HepG2 (cell line): ENCODE results near the gene POLE. TPM values are rescaled to one million over a fixed set of nuclear protein-coding genes. Genes with fewer than 3 reads are reported as not detected.

Experiments used
- AKAP8 ChIP-seq: sonication (generic); formaldehyde crosslinking; IDR thresholded peaks from 2 replicates; pipeline ENCODE4 v1.5.1; 2020; ENCODE audit warnings: mild to moderate bottlenecking, missing genetic modification reagents
- CSRNP1 ChIP-seq: sonication (generic); formaldehyde crosslinking; IDR thresholded peaks from 2 replicates; pipeline ENCODE4 v1.8.1; 2023; ENCODE audit warnings: mild to moderate bottlenecking, missing genetic modification reagents
- HNF1A ChIP-seq, 2 experiments: sonication (generic) in 1 of 2; formaldehyde crosslinking in 1 of 2; IDR thresholded peaks; 2 replicates each; pipeline versions ENCODE4 v1.4.0 to v1.6.1; 2016 to 2020; ENCODE audit warnings: borderline replicate concordance in 1 of 2, low read depth in 1 of 2, mild to moderate bottlenecking in 1 of 2, missing genetic modification reagents in 1 of 2
- IRF2 ChIP-seq: IDR thresholded peaks from 2 replicates; pipeline ENCODE4 v1.6.1; 2018; ENCODE audit warnings: missing genetic modification reagents, missing compliant biosample characterization
- MXD3 ChIP-seq: IDR thresholded peaks from 2 replicates; pipeline ENCODE4 v1.6.1; 2016; ENCODE audit warnings: mild to moderate bottlenecking, missing biosample characterization, missing genetic modification reagents
- NCOA5 ChIP-seq: sonication (generic); formaldehyde crosslinking; IDR thresholded peaks from 2 replicates; pipeline ENCODE4 v1.4.0; 2020; ENCODE audit warnings: missing genetic modification reagents
- PHF20 ChIP-seq: sonication (generic); formaldehyde crosslinking; IDR thresholded peaks from 2 replicates; pipeline ENCODE4 v1.5.0; 2020; ENCODE audit warnings: mild to moderate bottlenecking, missing genetic modification reagents
- PHF5A ChIP-seq: IDR thresholded peaks from one replicate; pipeline ENCODE4 v1.6.1; 2018; ENCODE audit warnings: low read depth, missing genetic modification reagents; ENCODE audit not compliant: unreplicated experiment
- REXO4 ChIP-seq: sonication (generic); formaldehyde crosslinking; IDR thresholded peaks from 2 replicates; pipeline ENCODE4 v1.8.0; 2022; ENCODE audit warnings: missing genetic modification reagents, mild to moderate bottlenecking, borderline replicate concordance
- SOX5 ChIP-seq: IDR thresholded peaks from 2 replicates; pipeline ENCODE4 v1.6.1; 2016; ENCODE audit warnings: borderline replicate concordance
- TEF ChIP-seq: sonication (generic); formaldehyde crosslinking; IDR thresholded peaks from 2 replicates; pipeline ENCODE4 v1.5.0; 2020; ENCODE audit warnings: missing genetic modification reagents
- ZNF329 ChIP-seq: sonication (generic); formaldehyde crosslinking; IDR thresholded peaks from 2 replicates; pipeline ENCODE4 v1.9.0; 2021; ENCODE audit warnings: low read depth, mild to moderate bottlenecking, missing genetic modification reagents
- ZNF547 ChIP-seq: sonication (generic); formaldehyde crosslinking; IDR thresholded peaks from 2 replicates; pipeline ENCODE4 v1.5.1; 2020; ENCODE audit warnings: mild to moderate bottlenecking, missing genetic modification reagents
- ZNF703 ChIP-seq: sonication (generic); formaldehyde crosslinking; IDR thresholded peaks from 2 replicates; pipeline ENCODE4 v1.5.1; 2020; ENCODE audit warnings: missing genetic modification reagents, mild to moderate bottlenecking, moderate library complexity, borderline replicate concordance
- ZNF891 ChIP-seq: sonication (generic); formaldehyde crosslinking; IDR thresholded peaks from 2 replicates; pipeline ENCODE4 v1.5.0; 2020; ENCODE audit warnings: mild to moderate bottlenecking, missing genetic modification reagents
- ZSCAN20 ChIP-seq: sonication (generic); formaldehyde crosslinking; IDR thresholded peaks from 2 replicates; pipeline ENCODE4 v1.4.0; 2020; ENCODE audit warnings: missing genetic modification reagents, mild to moderate bottlenecking, borderline replicate concordance
- polyA plus RNA-seq, 8 experiments: library from polyadenylated mRNA; depleted of rRNA in 3 of 8; stranded (reverse) in 7 of 8; unstranded in 1 of 8; fragments of >200 nt; fragmentation: Illumina TruSeq in 4 of 8; extraction: Trizol in 4 of 8; gene quantifications; 2 replicates each; pipeline versions ENCODE4 v1.2.1 to v1.2.3, GENCODE V29; 2011 to 2016; ENCODE audit warnings: low read depth in 4 of 8, missing spikeins in 1 of 8, mixed read lengths in 1 of 8; ENCODE audit not compliant: insufficient read depth in 1 of 8
- total RNA-seq, 5 experiments: library from RNA; depleted of rRNA; stranded (reverse); fragments of >200 nt; fragmentation: Illumina TruSeq; extraction: Trizol; gene quantifications; 2 replicates each; pipeline ENCODE4 v1.2.3, GENCODE V29; 2016; ENCODE audit warnings: low read depth in 1 of 5
- TF ChIP-seq, protein P1 (sequence below): sonication (generic); formaldehyde crosslinking; IDR thresholded peaks from 2 replicates; pipeline ENCODE4 v1.4.0; 2020; ENCODE audit warnings: mild to moderate bottlenecking, missing genetic modification reagents

Gene POLE
- total and polyA plus RNA-seq, 2 of the 13 experiments (the other 11 are each of a cell fraction or from before 2014, with no cell fraction given) = 25.3 to 52.2 TPM

GRCh38 chr12:132710405-132711079 is 23.4 kb upstream of the POLE start, which contains the start of gene PGAM5 (continued):
- peak; percentile 64 for TF ChIP-seq PHF5A (CRISPR knock-in tag)
- TF ChIP-seq TEF (CRISPR knock-in tag) = peak; percentile 39; the same call in 1 of the 2 replicates
- TF ChIP-seq, protein P1, sequence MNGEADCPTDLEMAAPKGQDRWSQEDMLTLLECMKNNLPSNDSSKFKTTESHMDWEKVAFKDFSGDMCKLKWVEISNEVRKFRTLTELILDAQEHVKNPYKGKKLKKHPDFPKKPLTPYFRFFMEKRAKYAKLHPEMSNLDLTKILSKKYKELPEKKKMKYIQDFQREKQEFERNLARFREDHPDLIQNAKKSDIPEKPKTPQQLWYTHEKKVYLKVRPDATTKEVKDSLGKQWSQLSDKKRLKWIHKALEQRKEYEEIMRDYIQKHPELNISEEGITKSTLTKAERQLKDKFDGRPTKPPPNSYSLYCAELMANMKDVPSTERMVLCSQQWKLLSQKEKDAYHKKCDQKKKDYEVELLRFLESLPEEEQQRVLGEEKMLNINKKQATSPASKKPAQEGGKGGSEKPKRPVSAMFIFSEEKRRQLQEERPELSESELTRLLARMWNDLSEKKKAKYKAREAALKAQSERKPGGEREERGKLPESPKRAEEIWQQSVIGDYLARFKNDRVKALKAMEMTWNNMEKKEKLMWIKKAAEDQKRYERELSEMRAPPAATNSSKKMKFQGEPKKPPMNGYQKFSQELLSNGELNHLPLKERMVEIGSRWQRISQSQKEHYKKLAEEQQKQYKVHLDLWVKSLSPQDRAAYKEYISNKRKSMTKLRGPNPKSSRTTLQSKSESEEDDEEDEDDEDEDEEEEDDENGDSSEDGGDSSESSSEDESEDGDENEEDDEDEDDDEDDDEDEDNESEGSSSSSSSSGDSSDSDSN (CRISPR knock-in tag) = 0 out of 2 replicates have a peak, but pooled peaks have one; percentile 7
- TF ChIP-seq ZNF329 (CRISPR knock-in tag) = peak; percentile 73; the same call in 1 of the 2 replicates
- TF ChIP-seq NCOA5 (CRISPR knock-in tag) = no peak
- peak; percentile 82; the same call in 1 of the 2 replicates for TF ChIP-seq ZNF703 (CRISPR knock-in tag)
- peak; percentile 61; the same call in 1 of the 2 replicates for TF ChIP-seq REXO4 (CRISPR knock-in tag)
- TF ChIP-seq SOX5 = peak; percentile 32; the same call in 1 of the 2 replicates
- TF ChIP-seq ZNF891 (CRISPR knock-in tag) = peak; percentile 96
- peak; percentile 80 for TF ChIP-seq ZNF547
- peak; percentile 79; the same call in 1 of the 2 replicates for TF ChIP-seq AKAP8 (CRISPR knock-in tag)
- peak; percentile 82 for TF ChIP-seq PHF20 (CRISPR knock-in tag)
- TF ChIP-seq MXD3 = peak; percentile 95
- TF ChIP-seq CSRNP1 = peak; percentile 97
- TF ChIP-seq ZSCAN20 (CRISPR knock-in tag) = peak; percentile 70; the same call in 1 of the 2 replicates
- peak; percentile 68; the same call in 1 of the 2 replicates for TF ChIP-seq IRF2
- no peak for TF ChIP-seq HNF1A (IDR thresholded peaks at IDR 0.05; ENCODE audit: low read depth)
- 0 out of 2 replicates have a peak, but pooled peaks have one; percentile 5 for TF ChIP-seq HNF1A (CRISPR knock-in tag; IDR thresholded peaks at IDR 0.05; ENCODE audit: borderline replicate concordance)
